Thoracic aorta (tissue), 2 donors: ENCODE measurements around the gene LIG1. TPM values are rescaled to one million over a fixed set of nuclear protein-coding genes. Genes with fewer than 3 reads are reported as not detected.

Experiments used
- ATAC-seq: fragments of 150-250 bp; one replicate; pipeline ENCODE4 v1.8.0; 2017; ENCODE audit warnings: low read depth; ENCODE audit not compliant: insufficient number of reproducible peaks, low FRiP score
- DNase-seq: peaks from one replicate; pipeline ENCODE4 v3.0.0-alpha.2; 2020; ENCODE audit warnings: low spot score
- H3K27ac ChIP-seq, 2 donors: fragments of 200-600 bp; sonication (generic); 1 replicate in 1 of 2; 2 replicates in 1 of 2; pipeline ENCODE4 v1.5.1; 2016; ENCODE audit warnings: mild to moderate bottlenecking in 2 of 2, moderate library complexity in 2 of 2
- H3K27me3 ChIP-seq: fragments of 200-600 bp; sonication (generic); replicated peaks from 2 replicates; pipeline ENCODE4 v1.6.0; 2016; ENCODE audit warnings: mild to moderate bottlenecking; ENCODE audit not compliant: insufficient read depth
- H3K36me3 ChIP-seq: fragments of 200-600 bp; sonication (generic); one replicate; pipeline ENCODE4 v1.5.1; 2016
- H3K4me1 ChIP-seq, 2 donors: fragments of 200-600 bp; sonication (generic); 1 replicate in 1 of 2; 2 replicates in 1 of 2; pipeline versions ENCODE4 v1.5.1 to v1.6.0; 2016; ENCODE audit warnings: low read depth in 2 of 2, mild to moderate bottlenecking in 1 of 2; ENCODE audit not compliant: control insufficient read depth in 1 of 2
- H3K4me3 ChIP-seq: fragments of 200-600 bp; sonication (generic); 2 replicates; pipeline ENCODE4 v1.5.1; 2016; ENCODE audit warnings: mild to moderate bottlenecking
- H3K9me3 ChIP-seq: fragments of 200-600 bp; sonication (generic); 2 replicates; pipeline ENCODE4 v1.5.1; 2016
- total RNA-seq, 2 donors: library from RNA; depleted of rRNA; stranded (reverse); fragments of >200 nt; gene quantifications; one replicate each; pipeline versions ENCODE4 v1.1.0 to v1.2.3, GENCODE V29; 2016
- TF ChIP-seq, protein P1 (sequence below): fragments of 200-600 bp; sonication (generic); IDR thresholded peaks from one replicate; pipeline ENCODE4 v1.5.1; 2019; ENCODE audit warnings: antibody characterized with exemption

The LIG1 gene
- total RNA-seq, 2 donors from 2014 or later = 5.4 to 23.2 TPM

DNA sequence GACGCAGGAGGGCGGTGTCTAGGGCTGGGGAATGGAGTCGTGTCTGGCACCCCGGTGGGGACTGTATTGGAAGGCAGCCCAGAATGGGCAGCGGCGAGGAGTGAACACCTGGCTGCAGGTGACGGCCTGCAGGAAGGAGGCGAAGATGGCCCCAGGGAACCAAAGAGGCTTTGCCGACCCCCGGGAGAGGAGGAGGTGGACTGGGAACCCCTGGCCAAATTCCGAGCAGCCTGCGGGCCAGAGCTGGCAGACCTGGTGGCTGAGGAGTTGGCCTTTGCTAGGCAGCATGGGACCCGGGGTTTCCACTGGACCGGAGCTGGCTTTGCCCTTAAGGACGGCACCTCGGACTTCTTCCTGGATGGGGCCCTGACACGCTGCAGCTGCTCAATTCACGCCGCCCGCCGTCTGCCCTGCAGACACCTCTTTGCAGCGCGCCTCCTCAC lies 26.2 kb upstream of the LIG1 start:
- Histone ChIP-seq H3K27me3 (no peaks in the 10 kb centered on the region), H3K36me3 (no peaks in the 10 kb centered on the region), H3K4me1 (no peaks in the 10 kb centered on the region), H3K4me3 (no peak overlapping the region), H3K27ac (no peak overlapping the region), H3K9me3 (no peaks in the 10 kb centered on the region)
- DNase-seq (no peak), ATAC-seq (no peak)
- TF ChIP-seq, protein P1, sequence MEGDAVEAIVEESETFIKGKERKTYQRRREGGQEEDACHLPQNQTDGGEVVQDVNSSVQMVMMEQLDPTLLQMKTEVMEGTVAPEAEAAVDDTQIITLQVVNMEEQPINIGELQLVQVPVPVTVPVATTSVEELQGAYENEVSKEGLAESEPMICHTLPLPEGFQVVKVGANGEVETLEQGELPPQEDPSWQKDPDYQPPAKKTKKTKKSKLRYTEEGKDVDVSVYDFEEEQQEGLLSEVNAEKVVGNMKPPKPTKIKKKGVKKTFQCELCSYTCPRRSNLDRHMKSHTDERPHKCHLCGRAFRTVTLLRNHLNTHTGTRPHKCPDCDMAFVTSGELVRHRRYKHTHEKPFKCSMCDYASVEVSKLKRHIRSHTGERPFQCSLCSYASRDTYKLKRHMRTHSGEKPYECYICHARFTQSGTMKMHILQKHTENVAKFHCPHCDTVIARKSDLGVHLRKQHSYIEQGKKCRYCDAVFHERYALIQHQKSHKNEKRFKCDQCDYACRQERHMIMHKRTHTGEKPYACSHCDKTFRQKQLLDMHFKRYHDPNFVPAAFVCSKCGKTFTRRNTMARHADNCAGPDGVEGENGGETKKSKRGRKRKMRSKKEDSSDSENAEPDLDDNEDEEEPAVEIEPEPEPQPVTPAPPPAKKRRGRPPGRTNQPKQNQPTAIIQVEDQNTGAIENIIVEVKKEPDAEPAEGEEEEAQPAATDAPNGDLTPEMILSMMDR = no peak

DNA sequence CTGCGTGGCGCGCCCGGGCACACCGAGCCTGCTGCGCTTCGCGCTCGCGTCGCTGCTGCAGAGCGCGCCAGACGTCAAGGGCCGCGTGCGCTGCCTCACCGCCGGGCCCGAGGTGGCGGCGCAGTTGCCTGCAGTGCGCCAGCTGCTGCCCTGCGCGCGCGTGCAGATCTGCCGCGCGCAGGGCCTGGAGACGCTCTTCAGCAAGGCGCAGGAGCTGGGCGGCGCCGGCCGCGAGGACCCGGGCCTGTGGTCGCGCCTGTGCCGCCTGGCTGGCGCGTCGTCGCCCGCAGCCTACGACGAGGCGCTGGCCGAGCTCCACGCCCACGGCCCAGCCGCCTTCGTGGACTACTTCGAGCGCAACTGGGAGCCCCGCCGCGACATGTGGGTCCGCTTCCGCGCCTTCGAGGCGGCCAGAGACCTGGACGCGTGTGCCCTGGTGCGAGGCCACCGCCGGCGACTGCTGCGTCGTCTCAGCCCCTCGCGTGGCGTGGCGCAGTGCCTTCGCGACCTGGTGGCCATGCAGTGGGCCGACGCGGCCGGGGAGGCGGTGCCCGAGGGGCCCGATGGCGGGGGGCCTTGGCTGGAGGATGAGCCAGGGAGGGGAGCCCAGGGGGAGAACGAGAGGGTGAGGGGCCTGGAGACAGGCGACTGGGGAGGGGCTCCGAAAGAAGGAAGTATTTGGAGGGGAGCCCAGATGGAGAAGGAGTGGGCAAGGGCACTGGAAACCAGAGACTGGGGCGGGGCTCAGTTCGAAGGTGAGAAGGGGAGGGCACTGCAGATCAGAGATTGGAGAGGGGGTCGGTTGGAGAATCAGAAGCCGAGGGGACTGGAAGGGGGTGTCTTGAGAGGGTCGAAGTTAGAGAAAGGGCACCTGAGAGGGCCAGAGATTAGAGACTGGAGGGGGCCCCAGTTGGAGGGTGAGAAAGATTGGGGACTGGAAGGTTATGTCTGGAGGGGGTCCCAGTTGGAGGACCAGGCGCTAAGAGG lies 25.0 kb upstream of the LIG1 start:
- H3K36me3 ChIP-seq = no peaks in the 10 kb centered on the region
- H3K27ac ChIP-seq = no peak overlapping the region
- no peak overlapping the region for H3K4me3 ChIP-seq
- TF ChIP-seq, protein P1 = no peak
- ATAC-seq (no peak), DNase-seq (no peak)
- no peaks in the 10 kb centered on the region for H3K4me1 ChIP-seq
- H3K27me3 ChIP-seq = no peaks in the 10 kb centered on the region
- H3K9me3 ChIP-seq = no peaks in the 10 kb centered on the region

DNA sequence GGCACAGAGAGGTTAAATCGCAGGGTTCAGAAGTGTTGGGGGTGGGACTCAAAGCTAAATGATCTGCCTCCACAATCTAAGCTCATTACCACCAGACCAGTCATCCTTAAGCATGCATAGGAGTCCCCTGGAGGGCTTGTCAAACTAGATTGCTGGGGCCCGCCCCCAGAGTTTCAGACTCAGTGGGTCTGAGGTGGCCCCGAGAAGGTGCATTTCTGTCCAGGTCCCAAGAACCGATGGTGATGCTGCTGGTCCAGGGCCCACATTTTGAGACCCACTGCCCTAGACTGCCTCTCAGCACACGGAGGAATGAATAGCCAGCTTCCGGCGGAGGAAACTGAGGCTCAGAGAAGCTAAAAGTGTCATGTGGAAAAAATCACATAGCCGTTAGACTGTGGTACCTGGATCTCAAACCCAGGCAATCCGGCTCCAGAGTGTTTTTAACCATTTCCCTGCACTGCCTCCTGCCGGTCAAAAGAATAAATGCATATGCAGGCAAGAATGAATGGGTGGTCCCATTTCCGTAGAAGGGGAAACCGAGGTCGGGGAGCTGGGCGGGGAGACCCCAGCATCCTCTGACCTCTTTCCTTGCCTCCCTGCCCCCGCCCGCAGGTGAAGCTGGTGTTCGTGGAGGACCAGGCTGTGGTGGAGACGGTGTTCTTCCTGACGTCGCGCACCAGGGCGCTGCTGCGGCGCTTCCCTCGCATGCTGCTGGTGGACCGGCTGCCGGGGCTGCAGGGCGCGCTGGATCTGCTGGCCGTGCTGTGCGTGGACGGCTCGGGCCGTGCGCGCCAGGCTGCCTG lies 24.1 kb upstream of the LIG1 start:
- Histone ChIP-seq H3K36me3 (no peaks in the 10 kb centered on the region), H3K9me3 (no peaks in the 10 kb centered on the region), H3K27ac (no peak overlapping the region), H3K4me1 (no peaks in the 10 kb centered on the region), H3K4me3 (no peak overlapping the region), H3K27me3 (no peaks in the 10 kb centered on the region)
- DNase-seq (no peak), ATAC-seq (no peak)
- TF ChIP-seq, protein P1 = peak; percentile 28

DNA sequence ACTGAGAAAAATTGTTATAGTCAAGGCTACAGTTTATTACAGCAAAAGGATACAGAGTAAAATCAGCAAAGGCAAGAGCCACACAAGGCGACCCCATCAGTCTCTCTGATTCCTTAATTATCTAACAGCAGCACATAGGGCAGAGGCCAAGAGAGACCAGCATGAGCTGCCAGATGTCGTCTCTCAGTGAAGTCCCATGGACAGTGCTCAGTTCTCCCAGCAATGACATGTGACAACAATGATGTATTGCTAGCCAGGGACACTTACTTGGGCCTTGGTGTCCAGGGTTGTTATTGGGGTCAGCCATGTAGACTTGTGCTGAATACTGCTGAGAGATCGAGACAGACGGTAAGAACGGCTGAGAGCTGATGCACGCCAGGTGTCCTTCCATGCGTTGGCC lies 22.6 kb upstream of the LIG1 start:
- Histone ChIP-seq H3K9me3 (no peaks in the 10 kb centered on the region), H3K4me3 (no peak overlapping the region), H3K36me3 (no peaks in the 10 kb centered on the region), H3K4me1 (no peaks in the 10 kb centered on the region), H3K27ac (no peak overlapping the region), H3K27me3 (no peaks in the 10 kb centered on the region)
- ATAC-seq = no peak
- TF ChIP-seq, protein P1 = no peak
- no peak for DNase-seq

DNA sequence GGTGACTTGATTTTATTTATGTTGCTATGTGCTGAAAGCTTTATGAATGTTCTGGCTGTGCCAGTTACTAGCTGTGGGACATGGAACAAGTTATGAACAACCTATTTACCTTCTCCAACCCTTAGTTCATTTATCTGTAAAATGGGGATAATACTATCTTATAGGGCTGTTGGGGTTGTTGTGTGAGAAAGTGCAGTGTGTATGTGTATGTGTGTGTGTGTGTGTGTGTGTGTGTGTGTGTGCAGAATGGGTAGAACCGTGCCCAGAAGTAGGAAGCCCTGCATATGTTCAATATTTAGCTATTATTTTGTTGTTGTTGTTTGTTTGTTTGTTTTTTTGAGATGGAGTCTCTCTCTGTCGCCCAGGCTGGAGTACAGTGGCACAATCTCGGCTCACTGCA lies 20.7 kb upstream of the LIG1 start:
- Histone ChIP-seq H3K4me3 (no peak overlapping the region), H3K36me3 (no peaks in the 10 kb centered on the region), H3K27me3 (no peaks in the 10 kb centered on the region), H3K9me3 (no peaks in the 10 kb centered on the region), H3K4me1 (no peaks in the 10 kb centered on the region), H3K27ac (no peak overlapping the region)
- TF ChIP-seq, protein P1 = no peak
- DNase-seq = no peak
- no peak for ATAC-seq
